Esophagus squamous epithelium (tissue), 5 donors: ENCODE results near the gene RGP1. TPM values are rescaled to one million over a fixed set of nuclear protein-coding genes. Genes with fewer than 3 reads are reported as not detected.
A peak's percentile ranks its signal among the peaks of the same experiment; 100 is the strongest.

Experiments
- DNase-seq: peaks from one replicate; lab custom pipeline; 2025; lab: John Stamatoyannopoulos, UW
- H3K27ac ChIP-seq, 4 donors: fragments of 200-600 bp; sonication (generic); one replicate each; pipeline ENCODE4 v1.5.1; 2016 to 2019; ENCODE audit warnings: mild to moderate bottlenecking in 1 of 4
- H3K27me3 ChIP-seq, 4 donors: fragments of 200-600 bp; sonication (generic); 1 replicate in 3 of 4; 2 replicates in 1 of 4; pipeline versions ENCODE4 v1.5.1 to v1.6.0; 2017 to 2021; ENCODE audit warnings: antibody characterized with exemption in 1 of 4
- H3K36me3 ChIP-seq, 3 donors: fragments of 200-600 bp; sonication (generic); one replicate each; pipeline ENCODE4 v1.5.1; 2016 to 2019
- H3K4me1 ChIP-seq, 3 donors: fragments of 200-600 bp; sonication (generic); one replicate each; pipeline ENCODE4 v1.5.1; 2017 to 2019
- H3K4me3 ChIP-seq, 4 donors: fragments of 200-600 bp; sonication (generic); 1 replicate in 3 of 4; 2 replicates in 1 of 4; pipeline ENCODE4 v1.5.1; 2016 to 2019; ENCODE audit warnings: mild to moderate bottlenecking in 2 of 4, moderate library complexity in 1 of 4
- H3K9me3 ChIP-seq, 3 donors: fragments of 200-600 bp; sonication (generic); one replicate each; pipeline ENCODE4 v1.5.1; 2016 to 2019
- POLR2A ChIP-seq, 4 donors: fragments of 450-650 bp; IDR thresholded peaks; one replicate each; pipeline ENCODE4 v1.6.1; 2017; ENCODE audit warnings: antibody characterized with exemption in 4 of 4, mild to moderate bottlenecking in 4 of 4, moderate library complexity in 3 of 4
- whole genome bisulfite sequencing, 2 donors: methylation state at CpG; one replicate each; pipeline ENCODE4 v1.1.5; 2018; 5-methylcytosine and 5-hydroxymethylcytosine counted together
- intact Hi-C: fragments of 100-400 bp; cut with DNase I; formaldehyde crosslinking; loops from one replicate; pipeline ENCODE4 v1.15.0; 2022
- total RNA-seq, 4 donors: library from RNA; depleted of rRNA; stranded (reverse); fragments of >200 nt; gene quantifications; one replicate each; pipeline ENCODE4 v1.1.0, GENCODE V29; 2016
- TF ChIP-seq, protein P1 (sequence below), 6 experiments: fragments of 450-650 bp in 4 of 6; fragments of 200-600 bp in 2 of 6; sonication (generic) in 2 of 6; IDR thresholded peaks; one replicate each; pipeline ENCODE4 v1.5.1; 2016 to 2019; ENCODE audit warnings: antibody characterized with exemption in 6 of 6, mild to moderate bottlenecking in 4 of 6, moderate library complexity in 4 of 6
- donor health status: DM: yes; HTN: yes; CAD: no.

Gene RGP1
- total RNA-seq, 4 donors from 2014 or later = 8.0 to 17.5 (median 11.6) TPM

DNA sequence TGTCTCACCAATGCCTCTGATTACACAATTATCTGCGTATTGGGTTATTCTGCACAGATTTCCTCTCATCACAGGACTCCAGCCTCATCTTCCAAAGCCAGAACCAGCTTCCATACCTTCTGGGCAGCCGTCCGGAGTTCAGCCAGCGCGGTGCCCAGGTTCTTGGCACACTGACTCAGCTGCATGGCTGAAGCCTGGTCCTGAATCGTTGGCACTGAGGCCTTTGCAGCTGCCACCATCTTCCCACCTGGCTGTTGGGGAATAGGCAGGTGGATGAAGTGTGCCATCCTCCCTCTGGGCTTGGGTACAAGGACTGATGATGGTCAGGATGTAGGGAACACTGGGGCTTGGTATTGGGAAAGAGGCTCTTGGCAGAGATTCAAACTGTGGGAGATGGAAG, 35.0 kb upstream of the RGP1 start:
- DNase-seq = no peak
- WGBS, 2 donors = 90 to 100% methylated on average over 1 to 6 of the region's 6 CpGs
- H3K27ac ChIP-seq = peak overlapping the region in 3 of 4 donors; percentile 33 to 62 (median 36)
- intact Hi-C loops = no loop called here
- H3K9me3 ChIP-seq = no peaks in the 10 kb centered on the region
- TF ChIP-seq, protein P1, sequence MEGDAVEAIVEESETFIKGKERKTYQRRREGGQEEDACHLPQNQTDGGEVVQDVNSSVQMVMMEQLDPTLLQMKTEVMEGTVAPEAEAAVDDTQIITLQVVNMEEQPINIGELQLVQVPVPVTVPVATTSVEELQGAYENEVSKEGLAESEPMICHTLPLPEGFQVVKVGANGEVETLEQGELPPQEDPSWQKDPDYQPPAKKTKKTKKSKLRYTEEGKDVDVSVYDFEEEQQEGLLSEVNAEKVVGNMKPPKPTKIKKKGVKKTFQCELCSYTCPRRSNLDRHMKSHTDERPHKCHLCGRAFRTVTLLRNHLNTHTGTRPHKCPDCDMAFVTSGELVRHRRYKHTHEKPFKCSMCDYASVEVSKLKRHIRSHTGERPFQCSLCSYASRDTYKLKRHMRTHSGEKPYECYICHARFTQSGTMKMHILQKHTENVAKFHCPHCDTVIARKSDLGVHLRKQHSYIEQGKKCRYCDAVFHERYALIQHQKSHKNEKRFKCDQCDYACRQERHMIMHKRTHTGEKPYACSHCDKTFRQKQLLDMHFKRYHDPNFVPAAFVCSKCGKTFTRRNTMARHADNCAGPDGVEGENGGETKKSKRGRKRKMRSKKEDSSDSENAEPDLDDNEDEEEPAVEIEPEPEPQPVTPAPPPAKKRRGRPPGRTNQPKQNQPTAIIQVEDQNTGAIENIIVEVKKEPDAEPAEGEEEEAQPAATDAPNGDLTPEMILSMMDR (IDR thresholded peaks at IDR 0.05) = no peak
- TF ChIP-seq POLR2A (IDR thresholded peaks at IDR 0.05) = no peak
- no peaks in the 10 kb centered on the region for H3K27me3 ChIP-seq
- H3K4me3 ChIP-seq = no peak overlapping the region
- no peaks in the 10 kb centered on the region for H3K4me1 ChIP-seq
- H3K36me3 ChIP-seq = peaks cover 71 to 100% (median 82%) of the 10 kb centered on the region in 3 donors

DNA sequence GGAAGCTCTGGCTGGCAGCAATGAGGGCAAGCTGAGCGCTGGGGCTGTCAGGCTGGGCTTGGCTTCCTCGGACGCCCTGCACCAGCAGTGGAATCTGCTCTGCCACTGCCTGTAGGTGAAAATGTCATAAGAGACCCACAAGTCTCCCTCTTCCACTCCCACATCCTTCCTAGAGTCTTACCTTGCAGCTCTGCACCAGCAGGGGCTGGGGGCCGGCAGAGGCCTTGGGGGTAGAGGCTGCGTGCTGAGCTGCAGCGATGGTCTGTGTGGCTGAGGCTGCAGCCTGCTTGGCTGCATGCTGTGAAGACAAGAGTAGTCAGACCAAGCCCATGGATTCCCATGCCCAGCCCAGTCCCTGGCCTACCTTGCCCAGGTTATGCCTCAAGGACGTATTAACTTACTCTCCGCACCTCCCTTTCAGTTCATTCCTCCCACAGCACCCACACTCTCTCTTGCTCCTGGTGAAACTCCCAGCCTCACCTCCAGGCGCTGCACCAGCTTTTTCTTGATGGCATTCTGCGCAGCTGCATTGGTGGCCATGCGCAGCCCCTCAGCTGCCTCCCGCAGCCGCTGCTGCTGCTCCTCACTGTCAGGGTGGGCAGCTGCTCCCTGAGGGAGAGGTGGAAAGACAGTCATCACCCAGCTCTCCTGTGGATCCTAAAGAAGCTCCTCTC, 34.4 kb upstream of the RGP1 start:
- no peak for DNase-seq
- WGBS, 2 donors = 91 to 93% methylated on average over 6 to 11 of the region's 13 CpGs
- H3K36me3 ChIP-seq = peaks cover 77 to 100% (median 86%) of the 10 kb centered on the region in 3 donors
- H3K27ac ChIP-seq = peak overlapping the region in 3 of 4 donors; percentile 36 to 62 (median 60)
- H3K27me3 ChIP-seq = no peaks in the 10 kb centered on the region
- no peaks in the 10 kb centered on the region for H3K4me1 ChIP-seq
- no peaks in the 10 kb centered on the region for H3K9me3 ChIP-seq
- no peak for TF ChIP-seq POLR2A (IDR thresholded peaks at IDR 0.05)
- TF ChIP-seq, protein P1 (IDR thresholded peaks at IDR 0.05) = no peak
- intact Hi-C loops = no loop called here
- H3K4me3 ChIP-seq = no peak overlapping the region

DNA sequence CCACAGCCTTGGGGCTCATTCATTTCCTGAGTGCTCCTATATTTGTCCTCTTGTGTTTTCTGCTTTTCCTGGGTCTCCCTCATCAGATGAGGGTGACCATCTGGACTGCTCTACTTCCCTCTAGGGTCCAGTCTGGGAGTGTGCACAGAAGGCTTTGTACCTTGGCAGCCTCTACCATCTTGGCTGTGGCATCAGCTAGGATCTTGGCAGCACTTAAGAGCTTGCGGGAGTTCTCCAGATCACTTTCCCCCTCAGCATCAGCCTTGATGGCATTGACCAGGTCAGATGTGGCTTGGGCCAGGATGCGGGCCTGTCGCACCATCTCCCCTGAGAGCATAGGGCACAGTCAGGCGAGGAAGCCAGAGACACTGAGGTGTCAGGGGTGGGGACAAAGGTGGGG, 32.9 kb upstream of the RGP1 start:
- peaks cover 74 to 100% (median 88%) of the 10 kb centered on the region in 3 donors for H3K36me3 ChIP-seq
- no peak overlapping the region for H3K4me3 ChIP-seq
- no peaks in the 10 kb centered on the region for H3K27me3 ChIP-seq
- DNase-seq = no peak
- H3K4me1 ChIP-seq = no peaks in the 10 kb centered on the region
- H3K9me3 ChIP-seq = no peaks in the 10 kb centered on the region
- intact Hi-C loops = no loop called here
- no peak for TF ChIP-seq POLR2A (IDR thresholded peaks at IDR 0.05)
- TF ChIP-seq, protein P1 (IDR thresholded peaks at IDR 0.05) = peak in 1 of 6 experiments; percentile 17
- peak overlapping the region in 2 of 4 donors; percentile 60 to 62 for H3K27ac ChIP-seq
- WGBS, 2 donors = 70 to 100% methylated on average over 3 to 4 of the region's 4 CpGs

DNA sequence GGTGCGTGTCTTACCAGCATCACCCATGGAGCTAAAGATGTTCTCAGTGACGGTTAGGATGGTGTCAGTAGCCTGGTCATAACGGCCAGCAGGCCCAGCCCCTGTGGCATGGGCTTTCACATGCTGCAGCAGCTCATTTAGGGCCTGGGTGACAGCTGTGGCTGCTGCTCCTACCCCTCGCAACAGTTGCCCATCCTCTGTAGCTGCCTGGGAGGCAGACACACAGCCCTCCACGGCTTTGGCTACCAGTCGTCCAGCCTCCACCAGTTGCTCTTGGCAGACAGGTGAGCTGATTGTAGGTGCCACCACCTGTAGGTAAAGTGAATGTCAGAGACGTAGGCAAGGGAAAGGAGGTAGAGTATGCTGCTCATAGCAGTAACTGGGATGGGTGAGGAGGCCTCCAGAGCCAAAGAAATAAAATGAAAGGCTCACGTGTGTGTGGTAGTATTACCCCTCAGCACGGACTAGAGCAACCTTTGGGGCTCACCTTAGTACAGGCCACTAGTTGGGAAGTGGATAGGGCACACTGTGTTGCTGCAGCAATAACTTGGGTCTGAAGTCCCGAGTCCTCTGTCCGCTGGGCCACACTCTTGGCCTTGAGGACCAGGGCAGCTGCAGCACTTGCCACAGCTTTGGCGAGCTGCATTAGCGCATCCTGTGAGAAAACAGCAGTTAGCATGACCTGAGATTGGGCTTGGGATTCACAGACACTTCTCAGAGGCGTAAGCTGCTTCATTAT, 31.8 kb upstream of the RGP1 start:
- H3K4me3 ChIP-seq = no peak overlapping the region
- no peaks in the 10 kb centered on the region for H3K4me1 ChIP-seq
- no peaks in the 10 kb centered on the region for H3K9me3 ChIP-seq
- TF ChIP-seq, protein P1 (IDR thresholded peaks at IDR 0.05) = no peak
- TF ChIP-seq POLR2A (IDR thresholded peaks at IDR 0.05) = no peak
- H3K27me3 ChIP-seq = no peaks in the 10 kb centered on the region
- peaks cover 76 to 100% (median 88%) of the 10 kb centered on the region in 3 donors for H3K36me3 ChIP-seq
- no peak for DNase-seq
- WGBS, 2 donors = 89 to 90% methylated on average over 6 to 12 of the region's 14 CpGs
- intact Hi-C loops = no loop called here
- peak overlapping the region in 3 of 4 donors; percentile 42 to 60 (median 53) for H3K27ac ChIP-seq
